IMR-90 (cell line): ENCODE measurements around the gene RRM1. TPM values are rescaled to one million over a fixed set of nuclear protein-coding genes. Genes with fewer than 3 reads are reported as not detected.

Source experiments
- ATAC-seq: fragments of 200-7000 bp; cut with Tn5 transposase; 2 replicates; pipeline ENCODE4 v1.9.1; 2020; ENCODE audit warnings: low read depth, mild to moderate bottlenecking, moderate library complexity
- BruUV-seq: library from RNA; stranded (reverse); fragments of 400-500 nt; replicated peaks from 2 replicates; lab custom pipeline; 2021; lab: Mats Ljungman, UMichigan
- CTCF ChIA-PET: fragments of 300-600 bp; formaldehyde crosslinking; extraction: SDS; loops from one replicate; lab custom pipeline; 2021; ENCODE audit warnings: antibody characterized with exemption; lab: Yijun Ruan, JAX
- POLR2A ChIA-PET: fragments of 300-600 bp; sonication (Branson Sonifier 250); formaldehyde crosslinking; loops from one replicate; lab custom pipeline; 2022; ENCODE audit warnings: antibody characterized with exemption; ENCODE audit not compliant: unreplicated experiment; lab: Charles Lee
- DNase-seq: peaks from one replicate; pipeline ENCODE4 v3.0.0; 2013
- H2AFZ ChIP-seq: replicated peaks from 2 replicates; pipeline ENCODE3; 2013; ENCODE audit warnings: low read length, mild to moderate bottlenecking; ENCODE audit not compliant: poor library complexity
- H2AK5ac ChIP-seq: 2 replicates; pipeline ENCODE4 v1.6.1; 2013; ENCODE audit warnings: low read depth, low read length, inconsistent platforms
- H2AK9ac ChIP-seq: replicated peaks from 2 replicates; pipeline ENCODE3; 2013; ENCODE audit warnings: mild to moderate bottlenecking, low read depth, low read length, moderate library complexity; ENCODE audit not compliant: poor library complexity
- H2BK120ac ChIP-seq: 2 replicates; pipeline ENCODE4 v1.6.1; 2013; ENCODE audit warnings: low read depth, low read length, inconsistent platforms
- H2BK15ac ChIP-seq: 3 replicates; pipeline ENCODE4 v1.6.1; 2013; ENCODE audit warnings: low read depth, low read length, inconsistent platforms
- H2BK20ac ChIP-seq: 2 replicates; pipeline ENCODE4 v1.6.1; 2013; ENCODE audit warnings: low read depth, mild to moderate bottlenecking, inconsistent platforms, low read length, moderate library complexity
- H2BK5ac ChIP-seq: 2 replicates; pipeline ENCODE4 v1.6.1; 2013; ENCODE audit warnings: mild to moderate bottlenecking, low read depth, low read length, inconsistent platforms; ENCODE audit not compliant: poor library complexity, severe bottlenecking
- H3K14ac ChIP-seq: replicated peaks from 2 replicates; pipeline ENCODE4 v1.6.1; 2013; ENCODE audit warnings: low read depth, low read length, inconsistent platforms
- H3K18ac ChIP-seq: 2 replicates; pipeline ENCODE4 v1.6.1; 2013; ENCODE audit warnings: low read depth, low read length, control low read depth
- H3K23ac ChIP-seq: 2 replicates; pipeline ENCODE4 v1.6.1; 2013; ENCODE audit warnings: low read depth, low read length, inconsistent platforms
- H3K27ac ChIP-seq: 2 replicates; pipeline ENCODE4 v1.5.1; 2013; ENCODE audit warnings: mild to moderate bottlenecking, control low read depth, low read length; ENCODE audit not compliant: insufficient read depth
- H3K27me3 ChIP-seq: 2 replicates; pipeline ENCODE4 v1.6.1; 2013; ENCODE audit warnings: low read length; ENCODE audit not compliant: control insufficient read depth, insufficient read depth
- H3K36me3 ChIP-seq: 2 replicates; pipeline ENCODE4 v1.6.1; 2013; ENCODE audit warnings: low read length, mixed read lengths; ENCODE audit not compliant: control insufficient read depth, insufficient read depth
- H3K4ac ChIP-seq: 2 replicates; pipeline ENCODE4 v1.6.1; 2013; ENCODE audit warnings: low read depth, low read length, inconsistent platforms
- H3K4me1 ChIP-seq: 2 replicates; pipeline ENCODE4 v1.6.1; 2013; ENCODE audit warnings: low read length, mixed read lengths; ENCODE audit not compliant: control insufficient read depth, insufficient read depth
- H3K4me2 ChIP-seq: 2 replicates; pipeline ENCODE4 v1.6.1; 2013; ENCODE audit warnings: low read depth, mild to moderate bottlenecking, control low read depth, low read length, moderate library complexity
- H3K4me3 ChIP-seq: 2 replicates; pipeline ENCODE4 v1.5.1; 2013; ENCODE audit warnings: low read depth, mild to moderate bottlenecking, control low read depth, low read length, moderate library complexity; ENCODE audit not compliant: insufficient read depth
- H3K56ac ChIP-seq: 2 replicates; pipeline ENCODE4 v1.6.1; 2013; ENCODE audit warnings: low read length, inconsistent platforms; ENCODE audit not compliant: insufficient read depth; ENCODE audit errors: extremely low read depth
- H3K79me1 ChIP-seq, 2 experiments: 2 replicates each; pipeline ENCODE4 v1.6.1; 2013; ENCODE audit warnings: low read length in 2 of 2, inconsistent platforms in 1 of 2, low read depth in 1 of 2
- H3K9ac ChIP-seq: 2 replicates; pipeline ENCODE4 v1.6.1; 2013; ENCODE audit warnings: low read depth, low read length, control low read depth
- H3K9me1 ChIP-seq: 2 replicates; pipeline ENCODE4 v1.6.1; 2013; ENCODE audit warnings: low read length, inconsistent platforms; ENCODE audit not compliant: insufficient read depth
- H3K9me3 ChIP-seq: 2 replicates; pipeline ENCODE4 v1.6.1; 2013; ENCODE audit warnings: low read length; ENCODE audit not compliant: control insufficient read depth, insufficient read depth
- H4K20me1 ChIP-seq: 2 replicates; pipeline ENCODE4 v1.6.1; 2013; ENCODE audit warnings: low read length, inconsistent platforms; ENCODE audit not compliant: insufficient read depth
- H4K5ac ChIP-seq: 2 replicates; pipeline ENCODE4 v1.6.1; 2013; ENCODE audit warnings: mild to moderate bottlenecking, low read depth, low read length, control low read depth
- H4K8ac ChIP-seq, 2 experiments: 2 replicates each; pipeline ENCODE4 v1.6.1; 2013; ENCODE audit warnings: low read depth in 2 of 2, low read length in 2 of 2, control low read depth in 1 of 2, inconsistent platforms in 1 of 2
- H4K91ac ChIP-seq: 2 replicates; pipeline ENCODE4 v1.6.1; 2013; ENCODE audit warnings: low read depth, low read length, inconsistent platforms; ENCODE audit not compliant: insufficient read depth
- CEBPB ChIP-seq: IDR thresholded peaks from 2 replicates; pipeline ENCODE4 v1.6.1; 2012; ENCODE audit warnings: low read depth, low read length, improper control_type of control experiment
- WGBS, 2 experiments: methylation state at CpG; one replicate each; pipeline versions ENCODE4 v1.1.5 to v1.1.7; 2013; ENCODE audit warnings: missing lambda C conversion rate in 2 of 2; ENCODE audit not compliant: insufficient read length in 1 of 2; ENCODE audit errors: extremely low coverage in 2 of 2; 5-methylcytosine and 5-hydroxymethylcytosine counted together
- dilution Hi-C: fragments of 300-500 bp; cut with HindIII; formaldehyde crosslinking; loops from one replicate; pipeline ENCODE4 v1.14.3; 2018; ENCODE audit warnings: low sequenced_read_pairs; ENCODE audit not compliant: unreplicated experiment
- in situ Hi-C: fragments of 300-500 bp; cut with MboI; formaldehyde crosslinking; loops from 3 replicates; pipeline ENCODE4 v1.14.3; 2019; ENCODE audit warnings: low sequenced_read_pairs, inconsistent platforms, mixed read lengths
- intact Hi-C: fragments of 100-400 bp; cut with micrococcal nuclease; formaldehyde crosslinking; loops from 2 replicates; pipeline ENCODE4 v1.10.0; 2022
- polyA plus RNA-seq, 3 experiments: library from polyadenylated mRNA; depleted of rRNA; stranded (reverse); fragments of >200 nt; gene quantifications; 2 replicates each; pipeline ENCODE4 v1.2.3, GENCODE V29; 2012; ENCODE audit warnings: low replicate concordance in 1 of 3
- total RNA-seq: library from RNA; depleted of rRNA; stranded (reverse); fragments of >200 nt; gene quantifications from 2 replicates; pipeline ENCODE4 v1.2.3, GENCODE V29; 2012
- TF ChIP-seq, protein P1 (sequence below): fragments of 150-350 bp; IDR thresholded peaks from 2 replicates; pipeline ENCODE4 v1.6.1; 2016; ENCODE audit warnings: low read depth, mild to moderate bottlenecking, low read length, moderate library complexity, borderline replicate concordance

Gene RRM1
- total and polyA plus RNA-seq, 2 of the 4 experiments (the other 2 are of a cell fraction), result 55.1 to 183 TPM

- H2AK5ac ChIP-seq, result no peak overlapping the region
- H3K9me3 ChIP-seq, result no peaks in the 10 kb centered on the region
- BruUV-seq, result no TSS peak
- peaks cover 11% of the 10 kb centered on the region for H3K9me1 ChIP-seq
- no peak overlapping the region for H3K27ac ChIP-seq
- H3K36me3 ChIP-seq, result peaks cover 2% of the 10 kb centered on the region; the same call in 1 of the 2 replicates
- no peak overlapping the region for H2BK20ac ChIP-seq
- H4K8ac ChIP-seq, result no peak overlapping the region
- WGBS, 2 experiments, result no CpG with 5 or more reads among the region's 1 CpG
- H2BK5ac ChIP-seq, result no peak overlapping the region
- H3K4me2 ChIP-seq, result no peak overlapping the region
- H2BK120ac ChIP-seq, result no peak overlapping the region
- in situ Hi-C loops (no loop called here), dilution Hi-C loops (no loop called here), intact Hi-C loops (no loop called here)
- no peak overlapping the region for H2BK15ac ChIP-seq
- H4K5ac ChIP-seq, result no peak overlapping the region
- no peaks in the 10 kb centered on the region for H3K27me3 ChIP-seq
- H3K4me1 ChIP-seq, result peaks cover 3% of the 10 kb centered on the region
- H3K9ac ChIP-seq, result no peak overlapping the region
- H3K4ac ChIP-seq, result no peak overlapping the region
- no peak overlapping the region for H3K18ac ChIP-seq
- ChIA-PET CTCF (interaction anchor here (1.2 to 1.4 kb wide), 2 partner anchors 18 to 199 kb away, joined by 3 to 4 read pairs; partner anchors contain the start of gene STIM1), POLR2A (no interaction called here)
- H3K56ac ChIP-seq, result no peak overlapping the region
- ATAC-seq (no peak), DNase-seq (no peak)
- no peaks in the 10 kb centered on the region for H4K20me1 ChIP-seq
- H3K79me1 ChIP-seq, result no peaks in the 10 kb centered on the region
- no peak overlapping the region for H3K4me3 ChIP-seq
- no peak overlapping the region for H4K91ac ChIP-seq
- no peak overlapping the region for H3K23ac ChIP-seq
- H2AFZ ChIP-seq, result no peak overlapping the region
- TF ChIP-seq CEBPB, result peak; percentile 28; the same call in 1 of the 2 replicates
- TF ChIP-seq, protein P1, sequence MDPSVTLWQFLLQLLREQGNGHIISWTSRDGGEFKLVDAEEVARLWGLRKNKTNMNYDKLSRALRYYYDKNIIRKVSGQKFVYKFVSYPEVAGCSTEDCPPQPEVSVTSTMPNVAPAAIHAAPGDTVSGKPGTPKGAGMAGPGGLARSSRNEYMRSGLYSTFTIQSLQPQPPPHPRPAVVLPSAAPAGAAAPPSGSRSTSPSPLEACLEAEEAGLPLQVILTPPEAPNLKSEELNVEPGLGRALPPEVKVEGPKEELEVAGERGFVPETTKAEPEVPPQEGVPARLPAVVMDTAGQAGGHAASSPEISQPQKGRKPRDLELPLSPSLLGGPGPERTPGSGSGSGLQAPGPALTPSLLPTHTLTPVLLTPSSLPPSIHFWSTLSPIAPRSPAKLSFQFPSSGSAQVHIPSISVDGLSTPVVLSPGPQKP, result no peak
- no peak overlapping the region for H3K14ac ChIP-seq
- no peak overlapping the region for H2AK9ac ChIP-seq
Measured at GRCh38 chr11:4054643-4055042, 40.0 kb upstream of the RRM1 start.
